Occipital lobe (tissue), 3 donors: ENCODE results near the gene PSD. TPM values are rescaled to one million over a fixed set of nuclear protein-coding genes. Genes with fewer than 3 reads are reported as not detected.
A peak's percentile ranks its signal among the peaks of the same experiment; 100 is the strongest.

Experiments used
- DNase-seq: peaks from one replicate; lab custom pipeline; 2025; lab: John Stamatoyannopoulos, UW
- small RNA-seq: library from RNA; depleted of rRNA; stranded (forward); fragments of <200 nt; gene quantifications from one replicate; pipeline ENCODE3, GENCODE V24; 2014
- total RNA-seq: library from RNA; depleted of rRNA; stranded (reverse); fragments of >200 nt; gene quantifications from one replicate; pipeline ENCODE4 v1.2.3, GENCODE V29; 2014

Gene PSD
- total RNA-seq, 1 donor from 2014 or later, result 101 TPM

DNA sequence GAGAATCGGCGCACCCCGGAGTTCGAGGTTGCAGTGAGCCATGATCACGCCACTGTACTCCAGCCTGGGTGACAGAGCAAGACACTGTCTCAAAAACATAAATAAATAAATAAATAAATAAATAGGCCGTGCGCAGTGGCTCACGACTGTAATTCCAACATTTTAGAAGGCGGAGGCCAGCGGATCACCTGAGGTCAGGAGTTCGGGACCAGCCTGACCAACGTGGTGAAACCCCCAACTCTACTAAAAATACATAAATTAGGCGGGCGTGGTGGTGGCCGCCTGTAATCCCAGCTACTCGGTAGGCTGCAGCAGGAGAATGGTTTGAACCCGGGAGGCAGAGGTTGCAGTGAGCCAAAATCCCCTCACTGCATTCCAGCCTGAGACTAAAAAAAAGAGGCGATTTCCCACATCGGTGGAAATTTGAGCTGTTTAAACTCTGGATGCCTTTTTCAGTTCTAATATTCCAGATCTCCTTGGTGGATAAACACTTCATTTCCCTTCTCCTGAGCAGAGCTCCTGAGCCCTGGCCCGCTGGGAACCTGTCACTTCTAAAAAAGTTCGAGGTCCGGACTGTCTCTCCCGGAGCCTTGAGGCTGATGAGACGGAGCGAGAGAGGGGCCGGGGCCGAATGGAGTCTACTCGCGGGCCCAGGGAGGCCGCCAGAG is 25.0 kb downstream of the PSD start:
- DNase-seq, result no peak

DNA sequence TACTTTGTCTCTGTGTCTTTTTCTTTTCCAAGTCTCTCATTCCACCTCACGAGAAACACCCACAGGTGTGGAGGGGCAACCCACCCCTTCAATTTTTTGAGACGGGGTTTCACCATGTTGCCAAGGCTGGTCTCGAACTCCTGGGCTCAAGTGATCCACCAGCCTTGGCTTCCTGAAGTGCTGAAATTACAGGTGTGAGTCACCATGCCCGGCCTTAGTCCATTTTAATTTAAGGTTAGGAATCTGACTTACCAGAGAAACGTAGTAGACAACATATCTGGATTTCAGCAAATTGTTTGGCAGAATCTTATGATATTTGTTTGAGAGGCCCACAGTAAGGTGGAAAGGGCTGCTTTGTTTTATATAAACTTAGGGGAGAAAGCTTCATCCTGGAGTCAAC is 26.3 kb downstream of the PSD start:
- no peak for DNase-seq

DNA sequence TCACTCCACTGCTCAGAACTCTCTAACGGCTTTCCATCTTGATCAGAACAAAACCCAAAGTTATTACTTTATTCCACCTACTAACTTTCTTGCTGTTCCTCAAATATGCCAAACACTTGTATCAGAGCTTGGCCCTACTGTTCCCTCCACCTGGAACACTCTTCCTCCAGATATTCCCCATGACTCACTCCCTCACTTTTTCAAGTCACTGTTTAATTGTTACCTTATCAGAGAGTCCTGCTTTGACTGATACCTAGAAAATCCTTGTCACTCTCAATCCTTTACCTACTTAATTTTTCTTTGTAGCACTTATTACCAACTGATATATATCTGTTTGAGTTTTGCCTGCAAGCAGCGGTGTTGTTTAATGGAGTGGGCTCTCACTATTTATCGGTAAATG is 28.7 kb downstream of the PSD start:
- DNase-seq, result no peak

DNA sequence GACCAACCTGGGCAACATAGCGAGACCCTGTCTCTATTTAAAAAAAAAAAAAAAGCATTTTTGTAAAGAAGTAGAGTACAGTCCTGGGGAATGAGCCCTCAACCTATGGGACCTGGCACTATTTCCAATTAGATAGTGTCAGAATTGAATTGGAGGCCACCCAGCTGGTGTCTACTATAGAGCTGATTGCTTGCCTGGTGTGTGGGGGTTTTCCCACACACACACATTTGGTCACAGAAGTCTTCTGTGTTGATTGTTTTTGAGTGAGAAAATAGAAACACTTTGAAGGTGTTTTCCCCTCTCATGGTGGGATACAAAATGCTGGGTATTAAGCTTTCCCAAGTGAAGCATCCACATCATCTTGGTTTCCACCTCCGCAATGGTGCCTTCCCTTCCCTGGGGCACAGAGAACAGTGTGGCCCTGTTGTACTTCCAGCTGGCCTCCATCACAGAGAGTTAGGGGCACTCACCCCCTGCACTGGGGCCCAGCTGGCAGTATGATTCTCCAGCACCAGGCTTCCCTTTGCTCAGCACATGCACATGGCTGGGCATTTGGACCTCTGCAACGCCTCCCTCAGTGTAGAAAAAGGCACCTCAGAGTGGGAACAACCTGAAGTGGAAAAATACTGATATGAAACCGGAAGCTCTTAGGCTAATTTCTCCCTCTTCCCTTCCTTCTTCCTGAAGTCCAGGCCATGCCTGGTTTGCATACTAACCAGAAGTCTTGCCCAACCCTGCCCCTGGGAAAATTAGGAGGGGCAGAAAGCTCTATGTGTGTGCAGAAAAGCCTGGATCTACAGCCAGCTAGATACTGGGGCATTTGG is 33.8 kb downstream of the PSD start:
- no peak for DNase-seq

DNA sequence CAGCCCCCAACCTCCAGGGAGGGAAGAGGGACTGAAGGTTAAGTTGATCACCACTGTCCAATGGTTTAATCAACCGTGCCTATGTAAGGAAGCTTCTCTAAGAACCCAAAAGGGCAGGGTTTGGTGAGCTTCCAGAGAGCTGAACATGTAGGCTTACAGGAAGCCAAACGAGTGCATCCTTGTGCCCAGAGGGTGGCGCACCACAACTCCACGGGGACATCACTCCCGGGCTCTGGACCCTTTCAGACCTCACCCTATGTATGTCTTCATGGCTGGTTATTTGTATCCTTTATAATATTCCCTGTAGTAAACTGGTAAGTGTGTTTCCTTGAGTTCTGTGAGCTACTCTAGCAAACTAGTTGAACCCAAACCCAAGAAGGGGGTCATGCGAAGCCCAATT is 34.5 kb downstream of the PSD start:
- no peak for DNase-seq

DNA sequence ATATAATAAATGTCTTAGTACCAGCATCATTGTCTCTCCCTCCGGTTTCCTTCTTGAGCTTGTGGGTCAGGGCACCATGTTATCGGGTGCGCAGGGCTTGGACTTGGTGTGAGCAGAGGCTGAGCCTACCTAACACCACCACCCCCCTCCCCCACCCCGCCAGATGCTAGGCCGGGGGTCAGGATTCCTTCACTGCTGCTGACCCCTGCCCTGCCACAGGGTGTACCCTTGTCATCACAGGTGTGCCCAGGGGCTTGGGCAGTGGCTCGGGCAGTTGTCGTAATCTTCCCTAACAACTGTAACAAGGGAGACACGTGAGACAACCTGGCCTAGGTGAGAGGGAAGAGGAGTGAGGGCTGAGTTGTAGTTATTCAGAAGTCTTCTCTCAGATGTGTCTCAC is 35.7 kb downstream of the PSD start:
- DNase-seq, result no peak

DNA sequence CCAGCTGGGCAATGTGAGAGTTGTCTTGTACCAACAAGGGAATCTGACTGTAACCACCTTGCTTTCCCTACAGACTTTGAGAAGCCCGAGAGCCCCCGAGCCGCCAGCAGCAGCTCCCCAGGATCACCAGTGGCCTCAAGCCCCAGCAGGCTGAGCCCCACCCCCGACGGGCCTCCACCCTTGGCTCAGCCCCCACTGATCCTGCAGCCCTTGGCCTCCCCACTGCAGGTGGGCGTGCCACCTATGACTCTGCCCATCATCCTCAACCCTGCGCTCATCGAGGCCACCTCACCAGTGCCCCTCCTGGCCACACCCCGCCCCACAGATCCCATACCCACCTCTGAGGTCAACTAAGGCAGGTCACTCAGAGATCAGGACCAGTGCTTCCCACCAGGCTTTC is 36.6 kb downstream of the PSD start:
- no peak for DNase-seq

DNA sequence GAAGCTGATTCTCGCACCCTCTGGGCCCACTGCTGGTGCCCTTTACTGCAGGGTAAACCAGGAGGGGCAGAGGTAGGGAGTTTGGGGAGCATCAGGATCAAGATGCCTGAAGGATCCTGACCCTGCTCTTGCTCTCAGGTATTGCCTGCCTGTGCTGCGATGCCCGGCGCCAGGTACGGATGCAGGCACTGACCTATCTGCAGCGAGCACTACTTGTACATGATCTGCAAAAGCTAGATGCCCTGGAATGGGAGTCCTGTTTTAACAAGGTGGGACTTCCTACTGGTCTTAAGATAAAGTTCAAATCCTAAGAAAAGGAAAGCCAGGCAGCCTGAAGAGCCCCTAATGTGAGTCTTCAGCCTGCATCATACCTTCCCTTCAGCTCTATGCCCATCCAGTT is 39.2 kb downstream of the PSD start:
- no peak for DNase-seq

DNA sequence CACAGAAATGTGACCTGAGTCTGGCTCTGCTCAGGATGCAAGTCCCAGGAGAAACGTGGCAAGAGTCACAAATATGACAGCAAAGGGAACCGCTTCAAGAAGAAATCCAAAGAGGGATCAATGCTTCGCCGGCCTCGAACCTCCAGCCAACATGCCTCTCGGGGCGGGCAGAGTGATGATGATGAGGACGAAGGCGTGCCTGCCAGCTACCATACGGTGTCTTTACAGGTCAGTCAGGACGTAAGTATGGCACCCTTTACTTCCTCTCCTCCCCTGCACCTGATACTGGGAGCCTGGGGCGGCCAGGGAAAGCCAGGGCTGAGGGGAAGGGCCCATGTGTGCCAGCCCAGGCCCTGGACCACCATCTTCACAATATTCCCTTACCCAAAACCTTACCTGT is 41.7 kb downstream of the PSD start:
- no peak for DNase-seq

DNA sequence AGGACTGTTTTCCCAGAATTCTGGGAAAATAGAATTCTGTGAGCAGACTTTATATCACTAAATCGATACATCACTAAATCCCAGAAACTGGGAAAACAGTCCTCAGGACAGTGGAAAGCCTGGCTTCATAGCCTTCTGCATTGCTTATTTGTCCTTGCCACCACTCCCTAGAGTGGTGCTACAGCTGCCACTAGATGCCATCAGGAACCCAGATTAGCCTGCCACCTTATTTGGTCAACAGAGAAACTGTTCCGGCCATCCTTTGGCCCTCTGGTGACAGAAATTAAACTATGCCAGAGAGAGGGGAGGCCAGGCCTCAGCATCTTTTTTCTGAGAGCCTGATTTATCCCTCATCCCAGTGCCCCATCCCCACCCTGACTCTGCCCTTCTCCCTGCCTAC is 42.7 kb downstream of the PSD start:
- no peak for DNase-seq

DNA sequence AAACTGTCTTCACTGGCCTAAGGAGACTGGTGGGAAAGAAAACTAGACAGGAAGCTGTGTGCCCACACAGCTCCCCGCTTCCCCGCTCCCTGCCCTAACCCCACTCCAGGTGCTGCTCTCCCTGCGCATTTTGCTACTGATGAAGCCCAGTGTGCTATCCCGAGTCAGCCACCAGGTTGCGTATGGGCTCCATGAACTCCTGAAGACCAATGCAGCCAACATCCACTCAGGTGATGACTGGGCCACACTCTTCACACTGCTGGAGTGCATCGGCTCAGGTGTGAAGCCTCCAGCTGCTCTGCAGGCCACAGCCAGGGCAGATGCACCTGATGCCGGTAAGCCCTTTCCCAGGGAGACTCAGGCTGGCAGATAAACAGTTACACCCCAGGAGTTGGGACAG is 43.3 kb downstream of the PSD start:
- no peak for DNase-seq

DNA sequence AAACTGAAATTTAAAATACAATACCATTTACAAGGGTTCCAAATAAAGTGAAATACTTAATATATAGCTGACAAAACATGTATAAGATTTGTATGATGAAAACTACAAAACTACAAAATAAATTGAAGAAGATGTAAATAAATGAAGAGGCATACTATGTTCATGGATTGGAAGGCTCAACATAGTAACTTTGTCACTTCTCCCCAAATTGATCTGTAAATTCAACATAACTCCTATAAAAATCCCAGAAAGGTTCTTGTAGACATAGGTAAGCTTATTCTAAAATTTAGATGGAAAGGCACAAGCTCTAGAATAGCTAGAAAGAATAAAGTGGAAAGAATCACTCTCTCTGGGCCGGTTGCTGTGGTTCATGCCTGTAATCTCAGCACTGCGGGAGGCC is 47.3 kb downstream of the PSD start:
- no peak for DNase-seq

DNA sequence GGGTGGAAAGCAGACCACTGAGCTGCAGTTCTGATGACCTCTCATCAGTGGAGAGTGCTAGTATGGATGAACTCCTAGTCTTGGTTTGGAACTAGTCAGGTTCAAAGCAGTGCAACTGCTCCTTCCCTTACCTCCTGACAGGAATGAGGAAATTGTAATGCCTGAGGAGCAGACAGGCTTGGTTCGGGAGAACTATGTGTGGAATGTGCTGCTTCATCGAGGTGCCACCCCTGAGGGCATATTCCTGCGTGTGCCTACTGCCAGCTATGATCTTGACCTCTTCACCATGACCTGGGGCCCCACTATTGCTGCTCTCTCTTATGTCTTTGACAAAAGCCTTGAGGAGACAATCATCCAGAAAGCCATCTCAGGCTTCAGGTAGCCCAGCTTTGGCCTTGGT is 50.5 kb downstream of the PSD start:
- DNase-seq, result no peak

DNA sequence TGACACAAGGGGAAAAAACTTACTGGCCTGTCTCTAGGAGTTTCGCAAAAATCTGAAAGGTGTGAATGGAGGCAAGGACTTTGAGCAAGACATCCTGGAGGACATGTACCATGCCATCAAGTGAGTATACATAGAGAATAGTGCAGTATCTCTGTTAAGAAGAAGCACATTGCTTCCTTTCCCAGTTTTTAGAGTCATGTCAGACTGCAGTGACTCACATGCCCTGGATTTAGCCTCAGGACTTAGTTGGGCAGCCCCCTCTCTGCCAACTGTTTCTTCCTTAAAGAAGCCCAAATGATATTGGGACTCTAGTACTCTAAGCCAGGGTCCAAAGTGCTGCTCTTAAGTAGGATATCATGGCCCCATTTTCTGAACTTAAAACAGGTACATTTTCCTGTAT is 51.1 kb downstream of the PSD start:
- DNase-seq, result no peak

DNA sequence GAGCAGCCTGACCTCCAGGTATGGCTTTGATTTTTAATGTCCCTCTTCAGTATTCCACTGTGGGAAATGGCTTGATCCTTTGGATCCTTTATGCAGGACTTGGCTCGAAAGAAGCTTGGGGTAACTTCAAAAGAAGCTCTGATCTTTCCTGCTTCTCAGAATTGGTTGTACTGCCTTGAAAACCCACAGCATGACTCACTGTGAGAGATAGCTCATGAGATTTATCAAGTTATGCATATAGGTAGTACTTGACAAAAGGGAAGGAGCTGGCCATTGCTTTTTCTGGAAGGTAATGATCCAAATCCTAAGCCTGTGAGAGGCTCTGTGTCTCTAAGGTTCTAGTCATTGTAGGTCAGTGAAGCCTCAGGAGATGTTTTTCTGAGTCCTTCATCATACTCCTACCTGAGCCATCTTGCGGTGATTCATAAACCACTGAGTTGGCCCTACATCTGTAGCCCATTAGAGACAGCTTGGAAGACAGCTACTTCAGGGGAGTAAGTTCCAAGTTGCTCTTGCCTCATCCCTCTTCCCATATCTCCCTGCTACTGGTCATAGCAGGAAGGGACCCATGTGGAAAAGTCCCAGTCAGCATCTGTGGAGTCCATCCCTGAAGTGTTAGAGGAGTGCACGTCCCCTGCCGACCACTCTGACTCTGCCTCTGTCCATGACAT is 59.7 kb downstream of the PSD start:
- DNase-seq, result no peak

DNA sequence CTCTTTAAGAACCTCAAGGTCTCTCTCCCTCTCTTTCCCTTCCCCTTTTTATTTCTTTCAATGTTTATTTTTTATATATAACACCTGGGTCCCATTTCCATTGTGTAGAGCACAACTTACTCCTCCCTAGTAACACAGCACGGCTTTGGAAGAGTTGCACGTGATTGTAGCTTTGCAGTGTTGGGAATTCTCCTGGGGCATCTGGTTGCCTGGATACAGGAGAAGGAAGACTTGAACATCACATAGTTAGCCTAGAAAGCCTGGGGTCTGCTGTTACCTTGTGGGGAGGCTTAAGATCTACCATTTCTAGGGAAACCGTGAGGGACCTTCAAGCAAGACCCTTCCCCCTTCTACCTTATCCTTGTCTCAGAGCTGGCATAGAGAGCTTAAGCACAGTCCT is 64.1 kb downstream of the PSD start:
- no peak for DNase-seq

Small RNA genes lying within 50 kb of the gene (small RNA-seq; reads per million reads assigned to genes)
- 333 reads per million, percentile 97 among the genes with 10 or more reads in this experiment for gene MIR146B

Other genes with a start within 250 kb of the PSD start
- gene ELOVL3, start 192.5 kb downstream of the PSD start, total RNA-seq, result 0.16 TPM
- gene PITX3, start 177.3 kb downstream of the PSD start, total RNA-seq, result not detected
- gene GBF1, start 173.3 kb downstream of the PSD start, total RNA-seq, result 16.5 TPM
- 2.2 TPM for gene NFKB2, start 23.1 kb downstream of the PSD start, total RNA-seq
- gene FBXL15, start 2.1 kb upstream of the PSD start, total RNA-seq, result 14.2 TPM
- 37.3 TPM for gene CUEDC2, start 13.8 kb upstream of the PSD start, total RNA-seq
- not detected for gene C10orf95, start 32.8 kb upstream of the PSD start, total RNA-seq
- 164 TPM for gene ACTR1A, start 83.9 kb upstream of the PSD start, total RNA-seq
- 3.1 TPM for gene SUFU, start 85.2 kb upstream of the PSD start, total RNA-seq
- 23.4 TPM for gene TRIM8, start 225.7 kb upstream of the PSD start, total RNA-seq